ENCODE data around the gene IZUMO2.

DNA sequence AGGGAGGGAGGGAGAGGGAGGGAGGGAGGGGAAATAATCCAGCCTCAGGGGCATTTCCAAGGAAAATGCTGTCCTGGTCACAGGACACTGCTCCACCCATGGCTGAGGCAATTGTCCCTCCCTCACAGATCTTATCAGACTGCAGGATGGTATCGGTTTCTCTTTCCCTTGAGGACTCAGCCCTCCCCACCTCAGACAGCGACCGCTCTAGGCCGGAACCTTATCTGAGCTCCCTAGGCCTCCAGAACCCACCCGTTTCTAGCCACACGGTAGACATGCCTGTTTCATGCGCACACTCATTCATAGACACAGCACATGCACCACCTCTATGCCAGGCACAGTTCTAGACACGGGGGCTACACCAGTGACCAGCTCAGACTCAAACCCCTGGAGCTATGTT lies 10.0 kb upstream of the IZUMO2 start:
- TF ChIP-seq, protein P1, sequence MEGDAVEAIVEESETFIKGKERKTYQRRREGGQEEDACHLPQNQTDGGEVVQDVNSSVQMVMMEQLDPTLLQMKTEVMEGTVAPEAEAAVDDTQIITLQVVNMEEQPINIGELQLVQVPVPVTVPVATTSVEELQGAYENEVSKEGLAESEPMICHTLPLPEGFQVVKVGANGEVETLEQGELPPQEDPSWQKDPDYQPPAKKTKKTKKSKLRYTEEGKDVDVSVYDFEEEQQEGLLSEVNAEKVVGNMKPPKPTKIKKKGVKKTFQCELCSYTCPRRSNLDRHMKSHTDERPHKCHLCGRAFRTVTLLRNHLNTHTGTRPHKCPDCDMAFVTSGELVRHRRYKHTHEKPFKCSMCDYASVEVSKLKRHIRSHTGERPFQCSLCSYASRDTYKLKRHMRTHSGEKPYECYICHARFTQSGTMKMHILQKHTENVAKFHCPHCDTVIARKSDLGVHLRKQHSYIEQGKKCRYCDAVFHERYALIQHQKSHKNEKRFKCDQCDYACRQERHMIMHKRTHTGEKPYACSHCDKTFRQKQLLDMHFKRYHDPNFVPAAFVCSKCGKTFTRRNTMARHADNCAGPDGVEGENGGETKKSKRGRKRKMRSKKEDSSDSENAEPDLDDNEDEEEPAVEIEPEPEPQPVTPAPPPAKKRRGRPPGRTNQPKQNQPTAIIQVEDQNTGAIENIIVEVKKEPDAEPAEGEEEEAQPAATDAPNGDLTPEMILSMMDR (IDR thresholded peaks at IDR 0.05): no peak
- TF ChIP-seq POLR2A (IDR thresholded peaks at IDR 0.05): no peak

All from right lobe of liver (tissue), 4 donors.